Calu3 (cell line): Measurements from ENCODE around the gene IL12B. TPM values are rescaled to one million over a fixed set of nuclear protein-coding genes. Genes with fewer than 3 reads are reported as not detected.

ENCODE experiments used
- BruUV-seq: library from RNA; stranded (reverse); fragments of 400-500 nt; replicated peaks from 2 replicates; lab custom pipeline; 2021; lab: Mats Ljungman, UMichigan
- CTCF ChIA-PET: fragments of 300-600 bp; sonication (Branson Sonifier 250); formaldehyde crosslinking; loops from one replicate; lab custom pipeline; 2022; ENCODE audit warnings: antibody characterized with exemption; lab: Charles Lee
- DNase-seq: peaks from one replicate; pipeline ENCODE4 v3.0.0; 2022
- H3K27ac Mint-ChIP-seq: one replicate; pipeline ENCODE4 v1.8.0; 2022; ENCODE audit warnings: mixed read lengths; ENCODE audit not compliant: unreplicated experiment
- H3K27me3 Mint-ChIP-seq: one replicate; pipeline ENCODE4 v1.8.0; 2022; ENCODE audit warnings: mixed read lengths; ENCODE audit not compliant: unreplicated experiment
- H3K36me3 Mint-ChIP-seq: one replicate; pipeline ENCODE4 v1.8.0; 2022; ENCODE audit warnings: mild to moderate bottlenecking, moderate library complexity, mixed read lengths; ENCODE audit not compliant: insufficient read depth, unreplicated experiment
- H3K4me1 Mint-ChIP-seq: one replicate; pipeline ENCODE4 v1.8.0; 2022; ENCODE audit warnings: mild to moderate bottlenecking, low read depth, mixed read lengths; ENCODE audit not compliant: unreplicated experiment
- H3K4me3 Mint-ChIP-seq: one replicate; pipeline ENCODE4 v1.8.0; 2022; ENCODE audit warnings: mild to moderate bottlenecking, low read depth, moderate library complexity, mixed read lengths; ENCODE audit not compliant: unreplicated experiment
- H3K9me3 Mint-ChIP-seq: one replicate; pipeline ENCODE4 v1.8.0; 2022; ENCODE audit warnings: low read depth, mixed read lengths; ENCODE audit not compliant: unreplicated experiment
- intact Hi-C: fragments of 100-400 bp; cut with micrococcal nuclease; formaldehyde crosslinking; loops from one replicate; pipeline ENCODE4 v1.10.0; 2022; ENCODE audit not compliant: unreplicated experiment
- total RNA-seq: library from RNA; stranded (reverse); gene quantifications from 2 replicates; pipeline ENCODE4 v1.2.3, GENCODE V29; 2022
- TF ChIP-seq, protein P1 (sequence below): fragments of 200-600 bp; IDR thresholded peaks from one replicate; pipeline ENCODE4 v1.8.0; 2022; ENCODE audit warnings: antibody characterized with exemption; ENCODE audit not compliant: unreplicated experiment

The IL12B gene
- total RNA-seq, 1 experiment from 2014 or later, result not detected

DNA sequence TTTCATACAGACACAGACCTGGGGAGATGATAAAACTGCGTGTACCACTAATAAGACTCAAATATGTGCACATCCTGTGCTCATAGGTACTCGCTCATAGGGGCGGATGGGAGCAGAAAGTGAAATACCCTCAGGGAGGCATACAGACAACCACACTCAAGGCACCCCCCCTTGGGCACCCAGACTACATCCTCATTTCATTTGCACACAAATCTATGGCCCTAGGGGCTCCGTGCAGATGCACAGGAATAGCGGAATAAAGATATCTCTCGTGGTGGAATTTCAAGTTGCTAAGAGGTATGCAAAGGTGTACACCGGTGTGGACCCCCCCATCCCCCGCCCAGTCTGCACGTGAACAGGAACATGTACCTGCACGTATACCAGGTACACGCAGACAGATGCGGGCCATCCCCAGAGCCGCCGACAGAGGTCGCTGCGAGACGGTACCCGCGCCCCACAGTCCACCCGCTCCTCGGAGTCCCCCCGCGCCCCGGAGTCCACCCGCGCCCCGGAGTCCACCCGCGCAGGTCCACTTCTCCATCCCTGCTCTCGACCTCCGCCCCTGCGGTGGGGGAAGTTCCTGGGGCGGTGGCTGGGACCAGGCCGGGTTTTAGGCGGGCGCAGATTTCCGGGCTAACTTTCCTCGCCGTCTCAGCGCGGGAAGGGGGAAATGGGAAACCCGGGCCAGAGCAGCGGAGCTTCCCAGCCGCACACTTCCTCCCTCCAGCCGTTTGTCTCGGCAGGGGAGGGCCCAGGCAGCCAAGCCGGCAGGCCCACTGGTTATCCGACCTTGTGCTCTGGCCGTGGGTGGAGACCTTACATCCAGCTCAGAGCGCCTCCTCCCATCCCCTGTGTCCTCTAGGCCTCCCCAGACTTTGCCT lies 1.0 kb upstream of the IL12B start:
- Mint-ChIP-seq H3K27me3 (peaks cover 100% of the 10 kb centered on the region), H3K27ac (no peak overlapping the region), H3K4me1 (peaks cover 11% of the 10 kb centered on the region), H3K9me3 (no peaks in the 10 kb centered on the region), H3K4me3 (peak overlapping the region; percentile 76), H3K36me3 (peaks cover 7% of the 10 kb centered on the region)
- BruUV-seq, result no TSS peak
- DNase-seq, result peak; percentile 77
- intact Hi-C loops, result loop anchor here (5.0 to 10.0 kb wide), 2 partner anchors 583 to 656 kb away; partner anchors contain the start of gene ADRA1B
- CTCF ChIA-PET, result interaction anchor here (0.9 to 1.1 kb wide), 2 partner anchors 120 to 656 kb away, joined by 3 to 5 read pairs; no protein-coding TSS in a partner anchor
- TF ChIP-seq, protein P1, sequence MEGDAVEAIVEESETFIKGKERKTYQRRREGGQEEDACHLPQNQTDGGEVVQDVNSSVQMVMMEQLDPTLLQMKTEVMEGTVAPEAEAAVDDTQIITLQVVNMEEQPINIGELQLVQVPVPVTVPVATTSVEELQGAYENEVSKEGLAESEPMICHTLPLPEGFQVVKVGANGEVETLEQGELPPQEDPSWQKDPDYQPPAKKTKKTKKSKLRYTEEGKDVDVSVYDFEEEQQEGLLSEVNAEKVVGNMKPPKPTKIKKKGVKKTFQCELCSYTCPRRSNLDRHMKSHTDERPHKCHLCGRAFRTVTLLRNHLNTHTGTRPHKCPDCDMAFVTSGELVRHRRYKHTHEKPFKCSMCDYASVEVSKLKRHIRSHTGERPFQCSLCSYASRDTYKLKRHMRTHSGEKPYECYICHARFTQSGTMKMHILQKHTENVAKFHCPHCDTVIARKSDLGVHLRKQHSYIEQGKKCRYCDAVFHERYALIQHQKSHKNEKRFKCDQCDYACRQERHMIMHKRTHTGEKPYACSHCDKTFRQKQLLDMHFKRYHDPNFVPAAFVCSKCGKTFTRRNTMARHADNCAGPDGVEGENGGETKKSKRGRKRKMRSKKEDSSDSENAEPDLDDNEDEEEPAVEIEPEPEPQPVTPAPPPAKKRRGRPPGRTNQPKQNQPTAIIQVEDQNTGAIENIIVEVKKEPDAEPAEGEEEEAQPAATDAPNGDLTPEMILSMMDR, result peak; percentile 94

DNA sequence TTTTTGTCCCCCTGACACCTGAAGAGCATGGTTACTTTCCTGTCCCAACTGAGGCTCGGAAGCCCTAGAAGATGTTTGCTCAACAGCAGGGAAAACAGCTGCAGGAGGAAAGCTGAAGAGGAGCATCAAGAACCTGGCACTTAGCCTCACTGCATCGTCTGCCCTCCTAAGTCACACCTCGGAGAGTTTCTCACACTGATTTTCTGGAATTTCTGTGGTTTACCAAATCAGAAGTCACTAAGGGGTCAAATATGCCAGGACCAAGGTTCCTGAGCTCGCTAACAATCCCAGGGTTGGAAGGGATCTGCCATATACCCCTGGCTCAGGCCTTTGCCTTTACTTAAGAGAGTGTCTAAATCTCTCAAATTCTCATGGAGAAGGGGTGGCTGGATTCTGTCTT lies 5.3 kb downstream of the IL12B start:
- Mint-ChIP-seq H3K4me3 (no peak overlapping the region), H3K36me3 (no peaks in the 10 kb centered on the region), H3K27me3 (peaks cover 71% of the 10 kb centered on the region), H3K9me3 (no peaks in the 10 kb centered on the region), H3K27ac (no peak overlapping the region), H3K4me1 (no peaks in the 10 kb centered on the region)
- intact Hi-C loops, result no loop called here
- CTCF ChIA-PET, result interaction anchor here (0.6 to 1.1 kb wide), 2 partner anchors 14 to 38 kb away, joined by 5 read pairs; no protein-coding TSS in a partner anchor
- TF ChIP-seq, protein P1, result no peak
- no peak for DNase-seq
- no TSS peak for BruUV-seq

DNA sequence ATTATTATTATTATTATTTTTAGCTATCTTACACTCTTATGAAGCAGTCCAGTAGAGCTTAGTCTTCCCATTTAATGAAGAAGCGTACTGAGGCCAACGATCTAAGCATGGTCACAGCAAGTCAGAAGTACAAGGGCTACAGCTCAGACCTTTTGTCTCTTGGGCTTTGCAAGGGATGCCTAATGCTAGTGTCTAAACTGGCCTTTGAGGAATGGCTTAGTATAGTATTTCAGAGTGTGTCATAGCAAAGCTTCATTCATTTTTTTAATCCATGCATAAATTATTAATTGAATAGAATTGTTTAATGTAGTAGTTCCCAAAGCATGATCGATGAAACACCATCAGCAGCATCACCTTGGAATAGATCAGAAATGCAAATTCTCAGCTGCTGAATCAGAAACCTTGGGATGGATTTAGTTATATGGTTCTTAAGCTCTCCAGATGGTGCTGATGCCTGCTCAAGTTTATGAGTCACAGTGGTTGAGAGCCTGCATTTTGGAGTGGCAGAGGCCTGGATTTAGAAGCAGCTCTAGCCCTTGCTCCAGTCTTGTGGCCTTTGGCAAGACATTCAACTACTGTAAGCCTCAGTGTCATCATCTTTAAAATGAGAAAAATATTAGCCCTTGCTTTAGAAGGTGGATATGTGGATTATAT lies 6.1 kb downstream of the IL12B start:
- DNase-seq, result no peak
- Mint-ChIP-seq H3K27ac (no peak overlapping the region), H3K9me3 (no peaks in the 10 kb centered on the region), H3K27me3 (peaks cover 71% of the 10 kb centered on the region), H3K4me1 (no peaks in the 10 kb centered on the region), H3K4me3 (no peak overlapping the region), H3K36me3 (no peaks in the 10 kb centered on the region)
- no TSS peak for BruUV-seq
- CTCF ChIA-PET, result interaction anchor here (1.1 kb wide), 2 partner anchors 38 to 167 kb away, joined by 3 to 5 read pairs; no protein-coding TSS in a partner anchor
- TF ChIP-seq, protein P1, result no peak
- intact Hi-C loops, result no loop called here

DNA sequence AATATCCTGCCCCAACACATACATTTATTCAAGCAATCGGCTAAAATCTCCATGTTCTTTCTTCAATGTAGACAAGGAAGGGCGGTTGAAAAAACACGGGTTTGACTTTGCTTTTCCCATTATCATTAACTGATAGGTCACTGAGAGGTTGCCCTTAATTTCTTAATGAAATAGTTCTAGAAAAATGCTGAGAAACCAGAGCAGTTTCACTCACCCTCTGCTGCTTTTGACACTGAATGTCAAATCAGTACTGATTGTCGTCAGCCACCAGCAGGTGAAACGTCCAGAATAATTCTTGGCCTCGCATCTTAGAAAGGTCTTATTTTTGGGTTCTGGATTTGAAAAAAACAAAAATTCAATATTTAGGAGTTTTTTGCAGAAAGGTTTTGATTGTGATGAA lies 8.1 kb downstream of the IL12B start:
- H3K36me3 Mint-ChIP-seq, result no peaks in the 10 kb centered on the region
- intact Hi-C loops, result no loop called here
- DNase-seq, result no peak
- no TSS peak for BruUV-seq
- no peaks in the 10 kb centered on the region for H3K9me3 Mint-ChIP-seq
- no peaks in the 10 kb centered on the region for H3K4me1 Mint-ChIP-seq
- H3K4me3 Mint-ChIP-seq, result no peak overlapping the region
- no peak overlapping the region for H3K27ac Mint-ChIP-seq
- TF ChIP-seq, protein P1, result no peak
- H3K27me3 Mint-ChIP-seq, result peaks cover 58% of the 10 kb centered on the region
- CTCF ChIA-PET, result no interaction called here
